Brain pericyte (primary cell): ENCODE measurements around the gene SH2D6.

Experiments
- DNase-seq: peaks from one replicate; pipeline ENCODE4 v3.0.0-alpha.2; 2012; ENCODE audit warnings: low read depth, low spot score

Gene SH2D6

DNA sequence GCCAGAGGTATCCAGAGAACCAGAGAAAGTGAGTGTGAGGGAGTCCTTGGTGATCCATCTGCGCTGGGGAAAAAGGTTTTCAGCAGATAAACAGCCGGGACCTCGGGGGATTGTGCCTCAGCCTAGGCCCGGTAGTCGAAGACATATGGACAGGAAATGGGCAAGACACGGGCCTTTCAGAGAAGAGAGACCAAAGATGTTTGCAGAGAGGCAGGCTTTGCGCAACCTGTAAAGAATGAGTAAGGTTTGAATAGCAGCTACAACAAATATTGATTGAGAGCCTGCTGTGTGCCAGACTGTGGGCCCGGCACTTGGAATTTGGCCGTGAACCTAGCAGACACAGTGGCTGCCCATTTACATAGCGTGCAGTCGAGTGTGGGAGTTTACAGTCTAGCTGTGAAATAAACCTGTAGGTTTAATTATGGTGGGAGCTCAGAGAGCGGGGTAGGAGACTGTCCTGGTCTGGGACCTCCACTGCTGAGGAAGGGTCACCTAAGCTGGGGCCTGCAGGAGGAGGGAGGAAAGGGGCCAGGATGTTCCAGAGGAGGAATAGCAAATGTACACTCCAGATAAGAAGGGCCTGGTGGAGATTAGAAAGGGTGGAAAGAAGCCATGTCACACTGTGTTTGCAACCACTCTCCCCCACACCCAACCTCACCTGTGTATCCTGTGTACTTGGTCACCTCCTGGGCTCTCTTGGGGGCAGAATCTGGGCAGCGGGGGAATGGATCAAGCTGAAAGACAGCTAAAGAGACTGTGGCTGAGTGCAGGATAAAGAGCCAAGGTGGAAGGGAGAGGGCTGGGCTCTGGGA, 3.0 kb downstream of the SH2D6 start:
- no peak for DNase-seq

DNA sequence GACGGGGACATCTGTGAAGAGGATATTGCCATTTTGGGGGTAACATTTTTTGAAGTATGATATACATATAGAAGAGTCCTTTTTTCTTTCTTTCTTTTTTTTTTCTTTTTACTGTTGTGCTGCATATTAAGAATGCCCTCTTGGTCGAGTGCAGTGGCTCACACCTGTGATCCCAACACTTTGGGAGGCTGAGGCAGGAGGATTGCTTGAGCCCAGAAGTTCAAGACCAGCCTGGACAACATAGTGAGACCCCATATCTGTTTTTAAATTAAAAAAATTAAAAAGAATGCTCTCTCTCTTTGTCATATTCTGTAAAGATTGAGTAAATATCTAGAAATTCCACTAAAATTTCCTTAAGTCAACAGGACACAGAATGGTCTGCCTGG, 3.6 kb downstream of the SH2D6 start:
- no peak for DNase-seq

DNA sequence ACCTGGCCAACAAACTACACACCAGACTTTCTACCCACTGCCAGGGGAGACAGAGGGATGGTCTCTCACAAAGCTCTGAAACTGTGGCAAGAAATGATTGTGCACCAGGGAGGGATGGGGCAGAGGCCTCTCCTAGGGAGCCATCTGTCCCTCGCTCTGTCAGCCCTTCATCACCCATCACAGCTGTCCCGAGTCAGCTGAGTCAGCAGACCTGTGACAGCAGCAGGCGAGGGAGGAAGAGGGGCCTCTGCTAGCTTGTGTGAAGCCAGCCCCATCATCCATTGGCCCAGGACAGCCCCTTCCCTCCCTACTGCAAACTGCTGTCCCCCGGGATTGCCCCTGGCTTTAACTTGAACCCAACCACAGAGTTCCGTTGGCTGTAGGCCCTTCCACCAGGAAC, 5.0 kb downstream of the SH2D6 start:
- DNase-seq, result no peak

DNA sequence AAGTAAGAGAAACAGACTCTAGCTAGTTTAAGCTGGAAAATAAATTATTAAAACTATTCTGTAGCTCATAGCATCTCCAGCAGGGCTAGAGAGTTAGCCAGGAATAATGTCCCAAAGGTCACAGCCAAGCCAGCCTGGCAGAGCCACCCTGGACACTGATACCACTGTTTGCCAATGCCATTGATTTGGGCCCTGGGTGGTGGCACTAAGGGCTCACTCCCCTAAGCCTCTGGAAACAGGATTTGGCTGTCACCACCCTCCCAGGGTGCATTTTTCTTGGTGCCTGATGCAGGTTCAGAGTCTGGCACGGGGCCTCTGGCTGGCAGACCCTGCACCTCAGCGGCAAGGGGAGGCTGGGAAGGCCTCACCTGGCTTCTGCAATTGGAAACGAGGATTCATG, 7.1 kb downstream of the SH2D6 start:
- no peak for DNase-seq

DNA sequence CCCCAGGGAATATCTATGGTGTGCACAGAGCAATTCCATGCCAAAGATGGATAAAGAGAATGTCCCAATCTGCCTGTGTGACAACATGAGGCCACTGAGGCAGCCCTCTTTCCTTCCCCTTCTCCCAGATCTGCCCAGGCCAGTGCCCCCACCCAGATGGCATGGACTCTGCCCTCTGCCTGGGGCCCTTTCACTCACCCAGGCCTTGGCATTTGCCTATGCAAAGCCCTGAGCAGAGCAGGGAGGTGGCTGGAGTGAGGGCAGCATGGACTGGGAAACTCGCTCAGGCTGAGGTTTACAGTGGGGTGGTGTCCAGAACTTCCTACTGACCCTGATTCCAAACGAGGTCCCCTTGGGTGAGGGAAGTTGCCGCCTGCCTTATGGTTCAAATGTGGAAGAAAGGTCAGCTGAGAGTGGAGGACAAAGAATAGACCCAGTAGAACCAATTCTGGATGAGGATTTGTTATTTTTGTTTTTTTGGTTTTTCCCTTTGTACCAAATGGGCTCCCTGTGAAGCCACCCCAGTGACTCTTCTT, 8.9 kb downstream of the SH2D6 start:
- DNase-seq, result no peak

DNA sequence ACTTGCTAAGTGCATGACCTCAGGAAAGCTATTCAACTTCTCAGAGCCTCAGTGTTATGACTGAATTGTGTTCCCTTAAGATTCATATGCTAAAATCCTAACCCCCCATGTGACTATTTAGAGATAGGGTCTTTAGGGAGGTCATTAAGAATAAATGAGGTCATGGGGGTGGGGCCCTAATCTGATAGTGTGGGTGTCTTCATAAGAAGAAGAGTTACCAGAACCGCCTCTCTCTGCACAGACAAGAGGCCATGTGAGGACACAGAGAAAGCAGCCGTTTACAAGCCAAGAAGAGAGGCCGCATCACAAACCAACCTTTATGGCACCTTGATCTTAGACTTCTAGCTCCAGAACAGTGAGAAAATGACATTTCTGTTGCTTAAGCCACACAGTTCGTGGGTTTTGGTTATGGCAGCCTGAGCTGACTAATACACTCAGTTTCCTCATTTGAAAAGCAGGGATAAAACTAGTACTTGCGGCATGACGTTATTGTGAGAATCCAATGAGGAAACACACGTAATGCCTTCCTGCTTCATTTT, 9.9 kb downstream of the SH2D6 start:
- DNase-seq, result no peak

DNA sequence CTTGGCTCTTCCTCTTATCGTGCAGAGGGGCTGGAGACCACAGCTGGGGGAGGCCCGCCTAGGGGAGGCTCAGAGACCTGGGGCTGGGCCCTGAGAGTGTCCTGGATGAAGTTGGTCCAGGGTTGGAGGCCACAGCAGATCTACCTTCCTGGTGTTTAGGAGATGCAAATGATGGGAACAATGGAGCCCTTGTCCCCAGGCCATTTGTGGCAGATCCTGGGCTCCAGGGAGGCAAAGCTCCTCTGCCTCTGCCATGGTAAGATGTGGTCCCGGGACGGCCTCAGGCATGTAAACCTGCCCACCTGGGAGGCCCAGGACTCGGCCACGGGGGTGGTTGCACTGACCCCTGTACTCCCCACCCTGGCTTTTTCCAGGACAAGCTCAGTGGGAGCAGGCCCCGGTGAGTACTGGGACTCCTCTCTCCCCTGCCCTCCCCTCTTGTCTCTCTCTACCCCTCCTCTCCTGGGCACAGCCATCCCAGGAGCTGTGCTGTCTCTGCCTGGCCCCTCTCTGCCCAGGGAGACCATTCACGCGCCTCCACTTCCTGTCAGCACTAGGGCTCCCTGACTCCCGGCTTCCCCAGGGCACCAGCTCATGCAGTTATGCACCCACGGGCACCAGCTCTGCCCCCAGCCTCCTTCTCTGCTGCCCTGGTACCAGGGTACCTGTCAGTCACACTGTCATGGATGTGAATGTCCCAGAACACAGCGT, 10.9 kb downstream of the SH2D6 start:
- DNase-seq, result no peak

DNA sequence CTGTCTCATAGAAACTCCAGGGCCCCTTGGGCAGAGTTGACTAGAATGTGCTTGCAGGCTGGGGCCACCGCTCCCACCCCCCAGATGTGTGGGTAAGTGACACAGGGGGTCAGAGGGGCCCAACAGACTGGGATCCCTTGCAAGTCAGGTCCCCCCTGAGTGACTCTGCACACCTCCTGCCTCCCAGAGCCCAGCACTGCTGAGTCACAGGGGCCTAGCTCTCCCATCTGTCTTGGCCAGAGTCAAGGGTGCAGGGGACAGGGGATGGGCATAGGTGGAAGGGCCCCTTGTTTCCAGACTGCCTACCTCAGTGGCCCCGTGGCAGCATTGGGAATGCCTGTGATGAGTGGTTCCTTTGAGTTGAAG, 11.4 kb downstream of the SH2D6 start:
- DNase-seq, result no peak

DNA sequence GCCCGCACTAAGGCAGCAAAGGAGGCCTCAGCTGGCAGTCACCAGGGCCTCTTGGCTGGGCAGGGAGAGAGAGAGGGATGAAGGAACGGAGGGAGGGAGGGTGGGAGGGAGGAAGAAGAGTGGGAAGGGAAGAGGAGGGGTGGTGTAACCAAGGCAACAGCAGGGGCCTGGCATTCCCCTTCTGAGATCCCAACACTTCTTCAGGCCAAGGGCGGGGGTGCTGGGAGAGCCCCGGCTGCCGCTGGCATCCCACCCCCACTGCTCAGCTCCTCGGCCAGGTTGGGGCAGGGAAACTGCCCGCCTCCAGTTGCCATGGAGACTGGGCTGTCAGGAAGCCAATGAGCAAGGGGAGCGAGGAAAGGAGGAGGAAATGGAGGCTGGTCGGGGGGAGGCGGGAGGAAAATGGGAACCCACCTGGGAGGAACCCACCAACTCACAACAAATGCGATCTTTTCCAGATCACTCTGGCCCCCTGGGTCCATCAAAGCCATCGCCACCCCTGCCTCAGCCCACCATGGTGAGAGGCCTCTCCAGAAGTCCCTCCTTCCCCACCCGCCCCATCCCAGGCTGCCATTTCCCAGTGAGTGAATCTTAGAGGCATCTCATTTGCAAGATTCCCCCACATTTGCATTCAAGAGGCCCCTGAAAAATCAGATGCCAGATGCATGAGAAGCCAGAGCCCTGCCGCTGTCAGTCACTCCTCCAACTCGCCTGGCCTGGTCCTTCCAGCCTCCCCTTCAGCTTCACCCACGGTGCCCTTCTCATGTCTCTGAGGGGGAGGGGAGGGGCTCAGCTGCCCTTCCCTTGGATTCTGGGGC, 12.4 kb downstream of the SH2D6 start:
- no peak for DNase-seq

DNA sequence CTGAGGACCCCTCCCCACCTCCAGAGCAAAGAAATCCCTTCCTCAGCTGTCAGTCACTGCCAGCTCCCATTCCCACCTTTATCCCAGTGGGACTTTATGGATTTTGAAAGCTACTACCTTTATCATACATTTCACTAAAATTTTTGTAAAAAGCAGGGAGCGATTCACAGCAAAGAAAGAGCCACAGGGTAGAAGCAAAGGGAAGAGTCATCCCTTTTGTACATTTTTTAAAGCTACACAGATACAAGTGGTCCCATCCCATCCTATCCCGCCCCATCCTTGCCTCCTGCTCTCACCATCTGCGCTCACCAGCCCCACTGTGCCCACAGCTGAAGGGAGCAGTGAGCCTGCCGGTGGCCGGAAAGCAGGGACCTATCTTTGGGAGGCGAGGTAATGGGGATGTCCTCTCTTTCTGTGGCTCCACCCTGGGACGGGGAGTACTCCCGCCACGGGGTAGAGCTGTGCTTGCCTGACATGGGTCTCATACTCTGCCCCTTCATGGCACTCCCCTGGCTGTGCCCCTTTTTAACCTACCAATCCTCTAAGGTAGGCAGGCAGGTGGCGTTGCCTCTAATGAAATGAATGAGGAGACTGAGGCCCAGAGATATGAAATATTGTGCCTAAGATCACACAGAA, 13.2 kb downstream of the SH2D6 start:
- DNase-seq, result no peak

DNA sequence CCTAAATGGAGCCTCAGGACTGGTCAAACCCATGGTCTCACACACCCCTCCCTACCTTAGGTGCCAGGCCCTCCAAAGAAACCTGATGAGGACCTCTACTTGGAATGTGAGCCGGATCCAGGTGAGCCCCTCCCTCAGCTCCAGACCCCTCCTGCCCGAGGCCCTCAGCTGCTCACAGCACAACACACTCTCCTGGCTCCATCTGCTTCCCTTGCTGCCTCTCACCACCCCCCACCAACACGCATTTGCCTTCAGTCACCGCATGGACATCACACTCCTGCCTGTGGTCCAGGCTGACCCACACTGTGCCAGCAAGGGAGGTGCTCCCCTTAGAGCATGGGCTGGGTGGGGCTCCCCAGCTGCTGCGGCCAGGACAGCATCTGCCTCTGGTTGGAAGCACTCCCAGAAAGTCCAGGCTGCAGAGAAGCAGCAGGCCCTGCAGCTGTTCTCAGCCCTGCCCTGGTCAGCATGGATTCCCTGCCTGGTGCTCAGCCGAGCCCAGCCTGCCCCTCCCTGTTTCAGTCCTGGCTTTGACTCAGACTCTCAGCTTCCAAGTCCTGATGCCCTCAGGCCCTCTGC, 15.1 kb downstream of the SH2D6 start:
- peak; percentile 92 for DNase-seq

DNA sequence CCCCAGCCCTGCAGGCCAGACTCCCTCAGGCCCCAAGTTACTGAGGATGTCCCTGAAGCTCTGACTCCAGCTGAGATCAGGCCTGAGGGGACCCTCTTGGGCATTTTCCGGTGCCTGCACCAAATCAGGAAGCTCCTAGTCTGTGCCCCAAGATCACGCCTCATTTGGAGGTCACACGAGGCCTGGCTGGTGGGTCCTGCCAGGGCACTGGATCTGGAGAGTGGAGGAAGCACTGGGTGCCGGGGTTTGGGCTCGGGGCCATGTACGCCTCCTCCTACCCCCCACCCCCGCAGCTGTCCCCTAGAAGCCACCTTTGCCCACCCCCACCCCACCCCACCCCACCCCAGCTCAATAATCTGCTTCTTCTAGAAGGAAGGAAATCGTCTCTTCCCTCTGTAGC, 16.2 kb downstream of the SH2D6 start:
- no peak for DNase-seq

DNA sequence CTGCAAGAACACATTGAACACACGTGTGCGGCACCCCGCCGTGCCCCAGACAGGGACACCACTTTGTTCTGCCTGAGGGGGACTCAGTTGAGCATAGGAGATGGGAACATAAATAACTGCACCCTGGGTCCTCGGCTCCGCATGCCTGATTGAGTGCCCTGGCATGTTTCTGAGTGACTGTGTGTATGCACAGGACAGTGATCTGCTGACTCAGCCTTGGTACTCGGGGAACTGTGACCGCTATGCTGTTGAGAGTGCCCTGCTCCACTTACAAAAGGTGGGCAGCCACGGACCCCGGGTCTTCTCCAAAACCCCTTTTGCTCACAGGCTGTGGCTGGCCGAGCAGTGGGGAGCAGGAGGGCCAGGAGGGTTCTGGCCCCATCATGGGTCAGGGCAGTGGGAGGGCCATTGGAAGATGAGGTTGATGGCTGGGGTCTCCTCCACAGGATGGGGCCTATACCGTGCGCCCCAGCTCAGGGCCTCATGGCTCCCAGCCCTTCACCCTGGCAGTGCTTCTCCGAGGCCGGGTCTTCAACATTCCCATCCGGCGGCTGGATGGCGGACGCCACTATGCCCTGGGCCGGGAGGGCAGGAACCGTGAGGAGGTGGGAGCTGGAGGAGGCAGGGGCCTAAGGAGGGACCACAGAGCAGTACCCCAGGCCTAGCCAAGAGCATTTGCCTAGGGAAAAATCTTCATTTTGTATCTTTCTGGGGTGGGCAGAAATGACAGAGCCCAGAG, 16.9 kb downstream of the SH2D6 start:
- no peak for DNase-seq

DNA sequence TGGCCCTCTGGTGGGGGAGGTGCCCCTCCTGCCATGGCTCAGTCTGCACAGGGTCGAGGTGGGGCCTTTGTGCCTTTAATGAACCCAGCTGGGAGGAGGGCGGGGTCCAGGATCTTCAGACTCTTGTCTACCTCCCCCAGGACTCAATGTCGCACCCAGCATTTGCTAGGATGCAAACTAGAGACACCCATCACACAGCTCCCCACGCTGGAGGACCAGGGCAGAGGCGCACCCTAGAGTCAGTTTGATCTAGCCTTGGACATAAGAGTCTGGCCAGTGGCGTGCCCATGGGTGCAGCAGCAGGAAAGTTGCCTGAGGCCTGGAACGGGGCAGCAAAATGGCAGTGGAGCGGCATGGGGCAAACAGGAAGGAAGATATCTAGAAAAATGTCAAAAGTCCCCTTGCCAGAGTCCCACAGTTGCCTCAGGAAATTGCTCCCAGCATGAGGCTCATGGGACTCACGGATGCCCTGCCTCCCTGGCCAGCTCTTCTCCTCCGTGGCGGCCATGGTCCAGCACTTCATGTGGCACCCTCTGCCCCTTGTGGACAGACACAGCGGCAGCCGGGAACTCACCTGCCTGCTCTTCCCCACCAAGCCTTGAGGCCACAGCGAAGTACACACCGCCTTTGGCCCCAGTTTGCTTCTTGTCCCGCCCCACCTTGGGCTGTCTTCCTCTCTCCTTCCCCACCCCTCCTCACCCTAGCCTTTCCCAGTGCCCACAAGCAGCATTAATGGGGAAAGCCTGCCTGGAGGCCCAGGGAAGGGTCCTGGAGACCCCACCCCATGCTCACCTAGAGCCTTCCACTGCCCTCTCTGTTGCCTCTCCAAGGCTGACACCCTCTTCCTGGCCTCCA, 17.7 kb downstream of the SH2D6 start:
- no peak for DNase-seq

DNA sequence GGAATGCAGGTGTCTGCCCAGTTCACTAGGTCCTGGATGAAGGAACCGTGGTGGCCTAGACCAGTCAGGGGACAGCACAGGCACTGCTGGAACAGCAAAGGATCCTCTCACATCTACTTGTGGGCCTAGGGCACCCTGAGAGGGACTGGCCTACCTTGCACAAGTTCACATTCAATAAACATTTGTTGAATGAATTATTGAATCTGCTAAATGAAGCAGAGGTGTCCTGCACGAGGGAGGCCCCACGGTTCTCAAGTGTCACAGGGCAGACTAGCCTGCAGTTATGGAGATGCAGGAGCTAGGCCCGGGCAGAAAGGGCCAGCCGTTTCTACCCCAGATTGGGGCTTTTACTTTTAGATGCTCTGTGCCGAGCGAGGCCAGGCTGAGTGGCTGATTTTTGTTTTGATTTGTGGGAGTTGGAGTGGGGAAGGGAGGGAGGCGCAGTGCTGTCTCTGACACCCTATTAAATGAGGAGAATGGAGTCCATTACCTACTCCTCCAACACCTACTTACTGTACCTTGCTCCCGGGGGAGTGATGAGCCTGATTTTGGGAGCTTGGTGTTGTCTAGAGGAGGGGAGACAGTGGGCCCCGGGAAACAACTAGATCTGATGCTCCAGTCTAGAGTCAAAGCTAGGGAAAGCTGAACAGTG, 18.4 kb downstream of the SH2D6 start:
- DNase-seq, result no peak

DNA sequence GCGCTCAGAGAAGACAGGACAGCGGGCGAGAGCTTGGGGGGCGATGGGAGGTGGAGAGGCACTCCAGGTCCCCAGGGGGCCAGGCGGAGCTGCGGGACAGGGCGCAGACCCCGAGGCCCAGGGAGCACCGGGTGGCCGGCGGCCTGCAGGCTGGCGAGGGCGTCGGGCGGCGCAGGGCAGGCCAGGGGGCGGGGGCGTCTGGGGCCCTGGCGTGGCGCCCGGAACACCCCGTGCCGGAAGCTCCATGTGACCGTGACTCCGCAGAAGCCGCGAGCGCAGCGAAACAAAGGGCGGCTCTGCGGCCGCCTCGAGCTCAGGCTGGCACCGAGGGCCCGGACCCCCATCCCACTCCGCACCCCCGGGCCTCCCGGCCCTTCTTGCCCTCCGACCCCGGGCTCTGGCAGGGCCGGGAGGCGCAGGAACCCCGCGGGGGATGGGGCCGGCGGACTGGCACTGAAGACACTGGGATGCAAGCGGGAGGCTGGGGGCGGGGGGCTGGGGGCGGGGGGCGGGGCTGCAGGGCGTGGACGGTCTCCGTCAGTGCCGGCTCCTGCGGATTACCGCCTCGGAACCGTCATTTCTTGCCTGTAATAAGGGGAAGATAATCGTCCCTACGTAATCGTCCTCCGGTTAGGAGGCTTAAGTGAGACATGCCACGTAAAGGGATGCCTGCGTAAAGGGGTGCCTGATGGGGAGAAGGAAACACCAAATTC, 19.1 kb downstream of the SH2D6 start:
- DNase-seq, result no peak

DNA sequence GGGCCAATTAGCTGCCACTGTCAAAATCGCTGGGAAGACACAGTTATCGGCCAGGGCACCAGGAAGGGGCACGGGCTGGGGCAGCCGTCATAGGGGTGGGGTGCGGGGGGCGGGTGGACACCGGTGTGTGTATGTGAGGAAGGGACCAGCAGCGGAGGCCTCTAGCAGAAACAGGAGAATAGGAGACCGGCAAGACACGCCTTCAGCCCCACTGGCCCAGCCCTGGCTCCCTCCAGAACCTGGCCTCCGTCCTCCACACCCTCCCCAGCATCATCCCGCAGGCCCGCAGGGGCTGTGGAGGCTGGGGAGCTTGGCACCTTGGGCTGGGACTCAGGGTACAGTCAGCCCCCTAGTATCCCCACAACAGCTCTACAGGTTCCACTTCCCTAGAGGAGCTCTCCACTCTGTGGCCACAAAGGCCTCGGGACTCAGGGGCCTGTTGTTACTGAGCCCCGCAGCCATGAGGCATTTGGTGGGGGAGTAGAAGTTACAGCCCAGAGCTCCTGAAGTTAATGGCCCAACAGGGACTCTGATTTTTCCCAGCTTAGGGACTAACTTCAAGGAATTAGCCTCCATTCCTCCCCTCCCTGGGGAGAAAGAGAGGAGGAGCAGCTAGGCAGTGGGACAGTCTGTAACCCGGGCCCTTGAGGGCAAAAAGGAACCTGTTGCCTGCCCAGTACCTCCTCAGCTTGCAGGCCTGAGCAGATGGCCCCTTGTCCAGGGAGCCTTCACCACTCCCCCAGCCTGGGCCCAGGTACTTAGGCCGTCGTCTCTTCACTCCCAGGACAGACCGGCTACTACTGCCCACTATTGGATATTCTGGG, 19.9 kb downstream of the SH2D6 start:
- DNase-seq, result no peak
